ENCODE results near the gene VANGL2.

DNA sequence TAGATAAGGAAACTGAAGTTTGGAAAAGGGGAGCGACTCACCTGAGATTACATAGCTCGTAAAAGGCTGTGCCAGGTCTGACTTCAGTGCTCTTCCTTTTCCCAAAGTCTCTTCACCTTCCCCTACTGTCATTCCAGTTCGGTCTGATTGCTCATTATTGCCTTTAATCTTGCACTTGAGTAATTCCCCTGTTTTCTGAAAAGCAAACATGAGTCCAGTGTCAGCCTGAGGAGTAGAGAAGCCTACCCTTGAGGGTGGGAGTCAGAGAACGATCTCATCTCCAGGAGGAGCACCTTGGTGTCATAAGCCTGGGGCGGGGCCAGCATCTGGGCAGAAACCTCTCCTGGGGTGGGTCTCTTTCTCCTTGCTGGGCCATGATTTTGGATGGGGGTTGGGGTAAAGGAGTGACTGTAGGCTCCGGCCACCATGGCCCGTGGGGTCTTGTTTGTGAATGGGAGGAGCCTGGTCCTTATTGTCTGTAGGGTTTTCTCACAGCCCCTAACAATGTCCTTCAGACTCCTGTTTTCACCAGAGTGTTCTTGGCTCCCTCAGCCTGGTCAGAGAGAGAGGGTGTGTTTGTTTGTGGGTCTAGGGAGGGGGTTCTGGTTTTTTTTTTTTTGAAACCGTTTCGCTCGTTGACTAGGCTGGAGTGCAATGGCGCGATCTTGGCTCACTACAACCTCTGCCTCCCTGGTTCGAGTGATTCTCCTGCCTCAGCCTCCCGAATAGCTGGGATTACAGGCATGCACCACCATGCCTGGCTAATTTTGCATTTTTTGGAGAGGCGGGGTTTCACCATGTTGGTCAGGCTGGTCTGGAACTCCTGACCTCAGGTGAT, 6.0 kb downstream of the VANGL2 start:
- TF ChIP-seq CTCF (conservative IDR thresholded peaks at IDR 0.05 in 1 of 2, IDR thresholded peaks at IDR 0.05 in 1 of 2; ENCODE audit: extremely low read depth in 1 of 2, insufficient read depth in 1 of 2, low read depth in 1 of 2, low read length in 2 of 2) (no peak), EZH2 (IDR thresholded peaks at IDR 0.05; ENCODE audit: borderline replicate concordance, low read length) (no peak)

Data from mammary epithelial cell (primary cell).